T-helper 2 cell treated with Interferon-gamma antibody and Interleukin-4, amounts not matched to agents 100 ng/mL and 5 ng/mL, for 36 hours (primary cell): ENCODE results near the gene TSNAX. TPM values are rescaled to one million over a fixed set of nuclear protein-coding genes. Genes with fewer than 3 reads are reported as not detected.

Experiments
- intact Hi-C: fragments of 100-400 bp; cut with micrococcal nuclease; formaldehyde crosslinking; loops from one replicate; pipeline ENCODE4 v1.15.1; 2023
- total RNA-seq: library from RNA; stranded (reverse); gene quantifications from 2 replicates; pipeline ENCODE4 v1.2.3, GENCODE V29; 2022

TSNAX gene
- total RNA-seq, 1 donor from 2014 or later = 43.2 TPM

GRCh38 chr1:231518485-231519034 lies 9.9 kb upstream of the TSNAX start:
- intact Hi-C loops = no loop called here

GRCh38 chr1:231519166-231519565 lies 9.3 kb upstream of the TSNAX start:
- intact Hi-C loops = no loop called here

DNA sequence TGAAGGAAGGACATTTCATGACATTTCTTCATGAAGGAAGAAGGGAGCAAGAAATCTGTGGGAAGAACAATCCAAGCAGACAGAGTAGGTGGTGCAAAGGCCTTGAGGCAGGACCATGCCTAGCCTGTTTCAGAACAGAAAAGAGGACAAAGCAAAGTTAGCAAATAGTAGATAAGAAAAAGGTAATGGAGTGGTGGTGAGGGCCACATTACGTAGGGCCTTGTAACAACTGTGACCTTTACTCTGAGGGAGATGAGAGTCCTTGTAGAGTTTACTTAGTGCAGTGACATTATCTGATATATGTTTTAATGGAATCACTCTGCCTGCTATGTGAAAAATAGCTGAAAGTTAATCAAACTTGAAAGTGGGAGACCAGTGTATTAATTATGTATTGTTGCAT lies 6.4 kb upstream of the TSNAX start:
- intact Hi-C loops = no loop called here

DNA sequence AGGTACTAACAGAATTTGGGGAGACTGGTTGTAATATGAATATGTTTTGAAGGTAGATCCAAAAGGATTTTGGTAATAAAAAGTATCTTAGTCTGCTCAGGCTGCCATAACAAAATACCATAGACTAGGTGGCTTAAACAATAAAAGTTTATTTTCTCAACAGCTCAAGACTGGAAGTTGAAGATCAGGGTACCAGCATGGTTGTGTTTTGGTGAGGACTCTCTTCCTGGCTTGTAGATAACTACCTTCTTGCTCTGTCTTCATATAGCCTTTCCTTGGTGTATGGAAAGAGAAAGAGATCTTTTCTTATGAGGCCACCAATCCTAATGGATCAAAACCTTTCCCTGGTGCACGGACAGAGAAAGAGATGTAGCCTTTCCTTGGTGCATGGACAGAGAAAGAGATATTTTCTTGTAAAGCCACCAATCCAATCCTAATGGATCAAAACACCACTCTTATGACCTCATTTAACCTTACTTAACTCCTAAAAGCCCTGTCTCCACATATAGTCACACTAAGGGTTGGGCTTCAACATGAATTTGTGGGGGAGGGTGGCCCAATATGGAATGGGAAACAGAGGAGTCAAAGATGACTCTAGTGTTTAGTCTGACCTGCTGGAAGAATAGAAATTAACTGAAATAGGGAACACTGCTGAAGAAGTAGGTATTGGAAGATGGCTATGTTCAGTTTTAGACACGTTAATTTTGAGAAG lies 5.4 kb upstream of the TSNAX start:
- intact Hi-C loops = no loop called here

GRCh38 chr1:231523816-231524215 lies 4.7 kb upstream of the TSNAX start:
- intact Hi-C loops = no loop called here

DNA sequence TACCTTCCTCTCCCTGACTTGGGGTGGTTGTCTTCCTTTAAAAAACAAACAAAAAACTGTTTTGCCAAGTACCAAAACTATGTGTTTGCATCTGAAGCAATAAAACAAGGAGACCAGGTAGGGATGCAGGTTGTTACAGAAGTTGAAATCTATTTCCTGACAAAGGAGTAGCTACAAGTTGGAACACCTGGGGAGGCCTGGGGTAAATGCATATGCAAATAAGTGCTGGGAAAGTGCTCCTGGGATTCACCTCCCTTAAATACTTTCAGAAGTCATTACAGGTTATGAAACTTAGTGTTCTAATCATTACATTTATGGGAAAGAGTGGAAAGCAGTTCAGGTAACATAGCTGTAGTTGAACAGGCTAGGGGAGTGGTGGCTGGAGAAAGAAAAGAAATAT lies 1.9 kb upstream of the TSNAX start:
- intact Hi-C loops = loop anchor here (5.0 kb wide), 1 partner anchor 76 kb away; no protein-coding TSS in a partner anchor

GRCh38 chr1:231527586-231528171 lies 790 bp upstream of the TSNAX start:
- intact Hi-C loops = loop anchor here (1.0 to 5.0 kb wide), 8 partner anchors 67 to 549 kb away; partner anchors contain the start of genes ARV1, DISC1, EGLN1 and GNPAT

- intact Hi-C loops = loop anchor here (5.0 kb wide), 1 partner anchor 176 kb away; no protein-coding TSS in a partner anchor
These were observed 4.8 kb downstream of the TSNAX start for GRCh38 chr1:231533240-231533639.

DNA sequence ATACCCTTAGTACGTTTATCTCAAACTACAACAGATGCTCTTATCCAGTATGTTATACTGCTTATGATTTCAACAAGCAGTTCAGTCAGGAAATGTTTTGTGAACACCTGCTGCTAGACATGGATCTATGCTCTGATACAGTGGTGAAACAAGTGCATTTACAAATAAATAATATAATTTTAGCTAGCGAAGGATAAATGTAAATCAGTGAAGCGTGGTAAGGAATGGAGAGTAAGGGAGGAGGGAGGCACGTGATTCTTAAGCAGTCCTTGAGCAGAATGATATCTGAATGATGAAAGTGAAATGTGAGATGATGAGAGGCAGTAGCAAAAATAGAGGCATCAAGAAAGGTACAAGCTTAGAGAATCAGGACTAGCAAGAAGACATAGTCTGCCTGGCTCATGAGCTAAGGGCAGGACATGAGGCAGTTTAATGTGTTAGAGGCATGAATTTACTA lies 6.3 kb downstream of the TSNAX start:
- intact Hi-C loops = loop anchor here (5.0 kb wide), 1 partner anchor 177 kb away; no protein-coding TSS in a partner anchor

DNA sequence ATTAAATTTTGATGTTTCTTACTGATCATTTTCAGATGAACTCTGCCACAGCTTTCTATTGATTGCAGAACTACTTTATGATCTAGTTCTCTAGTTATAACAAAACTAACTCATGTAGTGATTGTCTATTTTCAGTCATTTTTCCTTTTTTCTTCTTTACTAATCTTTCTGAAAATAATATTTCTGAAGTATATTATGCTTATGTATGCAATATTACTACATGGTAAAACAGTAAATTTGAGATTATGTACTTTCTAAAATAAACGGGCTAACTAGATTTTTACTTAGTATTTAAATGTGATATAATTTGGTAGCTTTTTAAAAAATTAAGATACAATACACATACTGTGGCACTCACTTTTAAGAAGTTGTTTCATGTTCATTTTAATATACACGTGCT lies 7.6 kb downstream of the TSNAX start:
- intact Hi-C loops = no loop called here

GRCh38 chr1:231540847-231541246 lies 12.4 kb downstream of the TSNAX start:
- intact Hi-C loops = no loop called here

GRCh38 chr1:231541842-231542241 lies 13.4 kb downstream of the TSNAX start:
- intact Hi-C loops = no loop called here

DNA sequence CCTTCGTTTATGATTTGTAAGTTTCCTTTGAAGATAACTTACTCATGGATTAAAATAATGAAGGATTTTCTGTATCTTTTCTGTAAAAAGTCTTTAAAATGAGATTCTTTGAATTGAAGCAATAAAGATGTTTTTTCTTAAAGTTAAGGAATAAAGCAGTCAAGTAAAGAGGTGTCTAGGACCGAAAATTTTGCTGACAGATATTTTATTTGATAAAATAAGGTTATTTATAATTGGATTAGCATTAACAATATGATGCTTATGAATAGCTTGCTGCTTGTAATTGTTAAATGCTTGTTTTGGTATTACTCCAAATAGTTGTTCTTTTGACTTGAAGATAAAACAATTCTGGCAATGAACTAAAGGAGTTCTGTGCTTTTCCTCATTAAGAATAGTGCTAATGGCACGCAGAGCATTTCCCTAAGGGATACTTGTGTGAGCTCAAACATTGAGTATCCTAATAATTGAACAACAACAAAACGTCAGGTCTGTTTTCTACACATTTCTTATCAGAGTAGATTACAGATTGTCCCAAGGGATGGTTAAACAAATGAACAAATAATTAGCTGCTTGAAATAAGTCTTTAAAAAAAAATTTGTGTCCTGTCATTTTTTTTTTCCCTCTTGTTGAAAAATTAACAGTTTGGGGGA lies 16.6 kb downstream of the TSNAX start:
- intact Hi-C loops = no loop called here

DNA sequence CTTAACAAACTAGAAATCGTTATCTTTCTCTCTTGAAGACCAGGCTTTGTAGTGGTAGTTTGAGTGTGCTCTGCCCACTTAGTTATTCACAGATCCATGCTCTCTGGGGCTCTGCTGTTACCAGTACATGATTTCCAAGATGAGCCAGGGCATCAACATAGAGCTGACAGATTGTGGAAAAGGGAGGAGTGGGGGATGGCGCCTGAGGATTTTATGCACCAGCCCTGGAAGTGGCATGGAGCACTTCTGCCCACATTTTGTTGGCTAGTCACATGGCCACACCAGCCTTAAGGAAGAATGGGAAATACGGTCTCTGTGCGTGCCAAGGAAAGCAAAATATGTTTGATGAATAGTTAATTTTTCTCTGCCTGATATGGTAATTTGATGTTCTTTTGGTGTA lies 18.2 kb downstream of the TSNAX start:
- intact Hi-C loops = no loop called here

GRCh38 chr1:231549733-231550447 lies 21.4 kb downstream of the TSNAX start:
- intact Hi-C loops = no loop called here

DNA sequence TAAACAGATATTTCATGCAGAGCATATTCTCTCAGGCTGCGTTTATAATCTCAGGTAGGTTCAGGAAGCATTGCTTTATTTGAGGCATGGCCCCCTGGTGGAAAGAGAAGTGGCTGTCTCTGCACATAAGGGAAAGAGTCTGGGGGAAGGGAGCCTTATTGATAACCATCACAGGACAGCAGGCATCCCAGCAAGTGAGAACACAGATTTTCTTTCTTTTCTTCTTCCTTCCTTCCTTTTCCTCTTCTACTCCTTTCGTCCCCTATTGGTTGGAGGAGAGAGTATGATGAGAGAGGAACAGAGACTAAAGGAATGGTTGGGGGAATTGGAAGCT lies 21.9 kb downstream of the TSNAX start:
- intact Hi-C loops = no loop called here

GRCh38 chr1:231553320-231553719 lies 24.9 kb downstream of the TSNAX start:
- intact Hi-C loops = no loop called here

DNA sequence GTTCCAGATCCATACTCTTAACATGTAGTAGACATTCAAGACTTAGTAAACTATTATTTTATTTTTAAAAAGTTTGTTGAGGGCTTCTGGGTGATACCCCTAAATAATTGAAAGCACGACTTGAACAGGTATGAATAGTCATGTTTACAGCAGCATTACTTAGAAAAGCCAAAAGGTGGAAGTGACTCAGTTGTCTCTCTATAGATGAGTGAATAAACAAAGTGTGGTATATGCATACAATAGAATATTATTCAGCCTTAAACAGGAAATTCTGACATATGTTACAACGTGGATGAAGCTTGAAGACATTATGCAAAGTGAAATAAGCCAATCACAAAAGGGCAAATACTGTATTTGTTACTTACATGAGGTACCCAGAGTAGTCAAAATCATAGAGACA lies 26.5 kb downstream of the TSNAX start:
- intact Hi-C loops = no loop called here

DNA sequence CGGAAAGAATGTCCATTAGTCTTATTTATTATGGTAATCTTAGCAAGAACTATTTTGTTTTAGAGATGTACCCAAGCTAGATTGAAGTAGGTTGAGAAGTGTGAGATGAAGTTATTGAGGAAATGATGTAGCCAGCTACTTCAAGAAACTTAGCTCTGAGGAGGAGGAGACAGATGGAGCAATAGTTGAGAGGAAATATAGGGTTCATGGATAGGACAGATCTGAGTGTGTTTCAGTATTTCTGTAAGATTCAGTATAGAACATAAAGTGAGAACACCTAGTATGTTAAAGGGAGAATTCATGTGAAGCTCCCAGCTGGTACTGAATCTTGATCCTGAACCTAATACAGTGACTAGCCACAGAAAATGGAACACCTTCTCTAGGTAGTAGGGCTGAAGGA lies 28.9 kb downstream of the TSNAX start:
- intact Hi-C loops = no loop called here

- intact Hi-C loops = no loop called here
These were observed 29.6 kb downstream of the TSNAX start for GRCh38 chr1:231557898-231558707.

- intact Hi-C loops = no loop called here
These were observed 30.3 kb downstream of the TSNAX start for GRCh38 chr1:231558708-231559185.
